ENCODE measurements around the gene PRPF6. TPM values are rescaled to one million over a fixed set of nuclear protein-coding genes. Genes with fewer than 3 reads are reported as not detected.

The PRPF6 gene
- total and polyA plus RNA-seq, 2 of the 13 experiments (the other 11 are each of a cell fraction or from before 2014, with no cell fraction given): 63.7 to 101 TPM

- H2AFZ ChIP-seq (ENCODE audit: low read length): peak overlapping the region; percentile 35
- ATAC-seq: peak; percentile 5
- FAIRE-seq: no peak
- peaks cover 27% of the 10 kb centered on the region for H3K79me2 ChIP-seq (ENCODE audit: insufficient read depth, low read length)
- peak; percentile 59 for DNase-seq (ENCODE audit: low spot score)
- intact Hi-C loops (cut with micrococcal nuclease; ENCODE audit: unreplicated experiment) (loop anchor here (1.0 kb wide), 1 partner anchor 12 kb away; no protein-coding TSS in a partner anchor), in situ Hi-C loops (cut with HindIII; ENCODE audit: extremely low pct_ligation_motif_present, low pct_unique_long_range_greater_than_20kb) (no loop called here)
- H3K36me3 ChIP-seq (replicated peaks in 1 of 2; ENCODE audit: control insufficient read depth in 1 of 2, insufficient read depth in 2 of 2, low read length in 2 of 2): peaks cover 28 to 34% of the 10 kb centered on the region in 2 experiments; a peak in 4 of 5 replicates
- peaks cover 21% of the 10 kb centered on the region for H4K20me1 ChIP-seq (ENCODE audit: insufficient read depth, low read length)
- no peaks in the 10 kb centered on the region for H3K27me3 ChIP-seq (ENCODE audit: control insufficient read depth in 1 of 2, insufficient read depth in 2 of 2, low read length in 2 of 2)
- no peaks in the 10 kb centered on the region for H3K9me3 ChIP-seq (ENCODE audit: low read length)
- peak overlapping the region; percentile 61 to 100 (median 80); a peak in 5 of 6 replicates for H3K4me3 ChIP-seq (replicated peaks in 1 of 3; ENCODE audit: insufficient read depth in 1 of 3, low read depth in 2 of 3, low read length in 3 of 3)
- CTCF ChIA-PET (ENCODE audit: low intra/inter-chr PET ratio, low total read pairs): no interaction called here
- peak overlapping the region; percentile 83 for H3K27ac ChIP-seq (ENCODE audit: extremely low read length, insufficient read depth, low read length)
- POLR2A ChIA-PET: interaction anchor here (1.0 to 4.0 kb wide), 22 partner anchors 10 to 420 kb away, joined by 3 to 78 read pairs (median 8); partner anchors contain the start of genes ARFRP1, HELZ2, LKAAEAR1 and PRPF6
- BruUV-seq (replicated peaks): no TSS peak
- H3K4me1 ChIP-seq (ENCODE audit: insufficient read depth, low read length): peaks cover 48% of the 10 kb centered on the region
- peak overlapping the region; percentile 95 for H3K4me2 ChIP-seq (ENCODE audit: low read depth, low read length)
- H3K9ac ChIP-seq (ENCODE audit: insufficient read depth, low read depth, low read length): peak overlapping the region; percentile 83; the same call in 1 of the 2 replicates
- 44% methylated on average over 13 of the region's 13 CpGs for WGBS (ENCODE audit: low lambda C conversion rate)
- TF ChIP-seq SOX13 (IDR thresholded peaks at IDR 0.05) (no peak), SOX13 (CRISPR knock-in tag; conservative IDR thresholded peaks at IDR 0.05 in 1 of 2, IDR thresholded peaks at IDR 0.05 in 1 of 2) (no peak), CBX1 (IDR thresholded peaks at IDR 0.05; ENCODE audit: low read depth) (no peak), HNRNPH1 (optimal IDR thresholded peaks at IDR 0.05; ENCODE audit: low read depth, low read length) (peak; percentile 20), KLF13 (CRISPR knock-in tag; IDR thresholded peaks at IDR 0.05) (peak; percentile 57; the same call in 1 of the 2 replicates), ZNF205 (CRISPR knock-in tag; IDR thresholded peaks at IDR 0.05) (no peak), PATZ1 (CRISPR knock-in tag; IDR thresholded peaks at IDR 0.05) (peak; percentile 77; the same call in 1 of the 2 replicates), ZNF589 (CRISPR knock-in tag; conservative IDR thresholded peaks at IDR 0.05) (0 out of 2 replicates have a peak, but pooled peaks have one; percentile 0), TEAD3 (CRISPR knock-in tag; optimal IDR thresholded peaks at IDR 0.05; ENCODE audit: borderline replicate concordance) (no peak), NCOA2 (CRISPR knock-in tag; IDR thresholded peaks at IDR 0.05) (no peak), ZKSCAN5 (CRISPR knock-in tag; IDR thresholded peaks at IDR 0.05) (no peak), TP53 (CRISPR knock-in tag; conservative IDR thresholded peaks at IDR 0.05) (no peak), ZNF230 (CRISPR knock-in tag; IDR thresholded peaks at IDR 0.05) (no peak), NFRKB (IDR thresholded peaks at IDR 0.05) (no peak), TARDBP (CRISPR knock-in tag; IDR thresholded peaks at IDR 0.05) (no peak), ZNF746 (CRISPR knock-in tag; IDR thresholded peaks at IDR 0.05) (peak; percentile 68; the same call in 1 of the 2 replicates), TCF12 (IDR thresholded peaks at IDR 0.05) (no peak), TCF12 (CRISPR knock-in tag; IDR thresholded peaks at IDR 0.05) (no peak), GATAD2A (CRISPR knock-in tag; IDR thresholded peaks at IDR 0.05) (no peak), ZFP36 (IDR thresholded peaks at IDR 0.05; ENCODE audit: borderline replicate concordance, low read depth, low read length, partially characterized antibody) (no peak)
- TF ChIP-seq, protein P1, sequence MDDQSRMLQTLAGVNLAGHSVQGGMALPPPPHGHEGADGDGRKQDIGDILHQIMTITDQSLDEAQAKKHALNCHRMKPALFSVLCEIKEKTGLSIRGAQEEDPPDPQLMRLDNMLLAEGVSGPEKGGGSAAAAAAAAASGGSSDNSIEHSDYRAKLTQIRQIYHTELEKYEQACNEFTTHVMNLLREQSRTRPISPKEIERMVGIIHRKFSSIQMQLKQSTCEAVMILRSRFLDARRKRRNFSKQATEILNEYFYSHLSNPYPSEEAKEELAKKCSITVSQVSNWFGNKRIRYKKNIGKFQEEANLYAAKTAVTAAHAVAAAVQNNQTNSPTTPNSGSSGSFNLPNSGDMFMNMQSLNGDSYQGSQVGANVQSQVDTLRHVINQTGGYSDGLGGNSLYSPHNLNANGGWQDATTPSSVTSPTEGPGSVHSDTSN (CRISPR knock-in tag; IDR thresholded peaks at IDR 0.05; ENCODE audit: borderline replicate concordance): no peak
Observed at GRCh38 chr20:63957690-63958441, 23.1 kb upstream of the PRPF6 start.

All from HepG2 (cell line).